NK-92 treated with Interleukin-12 subunit alpha and Interleukin-12 subunit beta, amount 100 ng/mL, for 24 hours (cell line): ENCODE data around the gene SF3B3.

Experiments used
- DNase-seq: peaks from one replicate; lab custom pipeline; 2025; lab: John Stamatoyannopoulos, UW

SF3B3 gene

GRCh38 chr16:70590722-70591415 lies 67.3 kb downstream of the SF3B3 start:
- no peak for DNase-seq

GRCh38 chr16:70591615-70592014 lies 68.0 kb downstream of the SF3B3 start:
- DNase-seq = no peak

GRCh38 chr16:70592106-70592571 lies 68.5 kb downstream of the SF3B3 start:
- no peak for DNase-seq

- DNase-seq = no peak
Measured at GRCh38 chr16:70593544-70593943, 69.9 kb downstream of the SF3B3 start.

GRCh38 chr16:70594569-70594968 lies 71.0 kb downstream of the SF3B3 start:
- no peak for DNase-seq

GRCh38 chr16:70597135-70597835 lies 73.7 kb downstream of the SF3B3 start:
- DNase-seq = no peak

GRCh38 chr16:70598937-70599503 lies 75.4 kb downstream of the SF3B3 start:
- DNase-seq = no peak

GRCh38 chr16:70600730-70601129 lies 77.1 kb downstream of the SF3B3 start:
- DNase-seq = no peak

- no peak for DNase-seq
Measured at GRCh38 chr16:70601576-70602575, 78.3 kb downstream of the SF3B3 start.

- no peak for DNase-seq
Measured at GRCh38 chr16:70602831-70603230, 79.2 kb downstream of the SF3B3 start.

- DNase-seq = no peak
Measured at GRCh38 chr16:70604407-70605282, 81.0 kb downstream of the SF3B3 start.

GRCh38 chr16:70605283-70605657 lies 81.7 kb downstream of the SF3B3 start:
- DNase-seq = no peak

GRCh38 chr16:70608521-70608920 lies 84.9 kb downstream of the SF3B3 start:
- DNase-seq = no peak

- DNase-seq = no peak
Measured at GRCh38 chr16:70610273-70611223, 86.9 kb downstream of the SF3B3 start.

GRCh38 chr16:70611224-70611598 lies 87.6 kb downstream of the SF3B3 start:
- DNase-seq = no peak

- no peak for DNase-seq
Measured at GRCh38 chr16:70611785-70612303, 88.2 kb downstream of the SF3B3 start.

GRCh38 chr16:70612931-70613330 lies 89.3 kb downstream of the SF3B3 start:
- no peak for DNase-seq

GRCh38 chr16:70614208-70614951 lies 90.8 kb downstream of the SF3B3 start:
- no peak for DNase-seq

- DNase-seq = no peak
Measured at GRCh38 chr16:70615945-70616344, 92.3 kb downstream of the SF3B3 start.
